ENCODE data around the gene CD48. TPM values are rescaled to one million over a fixed set of nuclear protein-coding genes. Genes with fewer than 3 reads are reported as not detected.

The CD48 gene
- total and polyA plus RNA-seq, 4 donors = 2.5 to 10.0 (median 5.1) TPM

DNA sequence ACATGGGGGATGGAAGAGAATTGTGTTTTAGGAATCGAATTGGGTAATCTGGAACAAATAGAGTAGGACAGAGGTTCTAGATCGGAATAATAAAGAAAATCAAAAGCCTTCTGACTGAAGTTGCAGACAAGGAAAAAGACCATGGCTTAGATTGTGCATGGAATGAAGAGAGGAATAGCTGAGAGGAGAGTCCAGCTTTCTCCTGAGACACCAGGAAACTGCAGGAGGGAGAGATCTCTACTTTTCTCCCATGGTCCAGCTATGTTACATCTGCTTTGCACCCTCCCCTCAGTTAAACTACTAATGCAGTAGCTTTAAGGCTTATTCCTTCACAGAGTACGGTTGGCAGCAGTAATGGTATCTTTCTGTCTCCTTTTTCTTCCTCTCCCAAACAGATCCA lies 40.8 kb upstream of the CD48 start:
- Histone ChIP-seq H3K27me3 (ENCODE audit: control insufficient read depth in 4 of 4, insufficient read depth in 4 of 4, low read length in 3 of 4) (no peaks in the 10 kb centered on the region), H3K9ac (ENCODE audit: low read depth in 1 of 2, low read length in 2 of 2) (no peak overlapping the region), H3K27ac (ENCODE audit: low read depth in 1 of 2, low read length in 2 of 2) (no peak overlapping the region), H3K4me3 (ENCODE audit: low read depth in 1 of 3, low read length in 3 of 3) (no peak overlapping the region), H3K9me3 (ENCODE audit: control insufficient read depth in 4 of 4, low read length in 3 of 4) (no peaks in the 10 kb centered on the region), H3K36me3 (ENCODE audit: control insufficient read depth in 4 of 4, insufficient read depth in 3 of 4, low read depth in 1 of 4, low read length in 3 of 4) (no peaks in the 10 kb centered on the region), H3K4me1 (ENCODE audit: control insufficient read depth in 4 of 4, insufficient read depth in 4 of 4, low read length in 3 of 4) (no peaks in the 10 kb centered on the region)
- TF ChIP-seq, protein P1, sequence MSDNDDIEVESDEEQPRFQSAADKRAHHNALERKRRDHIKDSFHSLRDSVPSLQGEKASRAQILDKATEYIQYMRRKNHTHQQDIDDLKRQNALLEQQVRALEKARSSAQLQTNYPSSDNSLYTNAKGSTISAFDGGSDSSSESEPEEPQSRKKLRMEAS (IDR thresholded peaks at IDR 0.05) = no peak
- TF ChIP-seq NR2F2 (IDR thresholded peaks at IDR 0.05) = no peak
- TF ChIP-seq, protein P2, sequence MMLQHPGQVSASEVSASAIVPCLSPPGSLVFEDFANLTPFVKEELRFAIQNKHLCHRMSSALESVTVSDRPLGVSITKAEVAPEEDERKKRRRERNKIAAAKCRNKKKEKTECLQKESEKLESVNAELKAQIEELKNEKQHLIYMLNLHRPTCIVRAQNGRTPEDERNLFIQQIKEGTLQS (IDR thresholded peaks at IDR 0.05) = no peak
- TF ChIP-seq RAD21 (IDR thresholded peaks at IDR 0.05) = no peak
- TF ChIP-seq RXRA (IDR thresholded peaks at IDR 0.05) = no peak
- no peak for TF ChIP-seq HNF4A (conservative IDR thresholded peaks at IDR 0.05)
- no peak for TF ChIP-seq FOXA2 (IDR thresholded peaks at IDR 0.05)
- no peak for TF ChIP-seq EGR1 (IDR thresholded peaks at IDR 0.05; ENCODE audit: low read depth in 2 of 2)
- TF ChIP-seq, protein P3, sequence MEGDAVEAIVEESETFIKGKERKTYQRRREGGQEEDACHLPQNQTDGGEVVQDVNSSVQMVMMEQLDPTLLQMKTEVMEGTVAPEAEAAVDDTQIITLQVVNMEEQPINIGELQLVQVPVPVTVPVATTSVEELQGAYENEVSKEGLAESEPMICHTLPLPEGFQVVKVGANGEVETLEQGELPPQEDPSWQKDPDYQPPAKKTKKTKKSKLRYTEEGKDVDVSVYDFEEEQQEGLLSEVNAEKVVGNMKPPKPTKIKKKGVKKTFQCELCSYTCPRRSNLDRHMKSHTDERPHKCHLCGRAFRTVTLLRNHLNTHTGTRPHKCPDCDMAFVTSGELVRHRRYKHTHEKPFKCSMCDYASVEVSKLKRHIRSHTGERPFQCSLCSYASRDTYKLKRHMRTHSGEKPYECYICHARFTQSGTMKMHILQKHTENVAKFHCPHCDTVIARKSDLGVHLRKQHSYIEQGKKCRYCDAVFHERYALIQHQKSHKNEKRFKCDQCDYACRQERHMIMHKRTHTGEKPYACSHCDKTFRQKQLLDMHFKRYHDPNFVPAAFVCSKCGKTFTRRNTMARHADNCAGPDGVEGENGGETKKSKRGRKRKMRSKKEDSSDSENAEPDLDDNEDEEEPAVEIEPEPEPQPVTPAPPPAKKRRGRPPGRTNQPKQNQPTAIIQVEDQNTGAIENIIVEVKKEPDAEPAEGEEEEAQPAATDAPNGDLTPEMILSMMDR (IDR thresholded peaks at IDR 0.05; ENCODE audit: low read depth, low read length, missing input control) = no peak
- no peak for DNase-seq (ENCODE audit: low spot score)
- WGBS = 71% methylated on average over 3 of the region's 3 CpGs

DNA sequence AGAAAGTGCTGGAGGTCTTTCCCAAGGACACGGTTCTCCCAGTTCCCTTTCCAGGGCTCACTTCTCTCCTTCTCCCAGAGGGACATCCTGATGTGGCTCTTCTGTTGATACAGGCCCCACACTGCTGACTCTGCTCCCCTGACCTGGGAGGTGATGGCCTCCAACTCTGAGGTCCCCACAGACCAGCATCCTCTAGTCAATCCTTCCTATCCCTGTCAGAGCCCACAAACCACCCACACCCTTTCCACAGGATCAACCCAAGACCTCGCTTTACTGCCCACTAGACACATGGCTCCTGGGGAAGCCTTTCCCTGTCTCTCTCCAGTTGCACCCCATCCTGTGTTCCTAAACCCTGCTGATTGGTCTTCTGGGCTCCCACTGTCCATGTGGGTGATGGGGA lies 39.0 kb upstream of the CD48 start:
- DNase-seq (ENCODE audit: low spot score) = no peak
- H3K27me3 ChIP-seq (ENCODE audit: control insufficient read depth in 4 of 4, insufficient read depth in 4 of 4, low read length in 3 of 4) = no peaks in the 10 kb centered on the region
- H3K4me3 ChIP-seq (ENCODE audit: low read depth in 1 of 3, low read length in 3 of 3) = no peak overlapping the region
- no peak overlapping the region for H3K9ac ChIP-seq (ENCODE audit: low read depth in 1 of 2, low read length in 2 of 2)
- whole genome bisulfite sequencing = 82% methylated on average over 2 of the region's 2 CpGs
- H3K27ac ChIP-seq (ENCODE audit: low read depth in 1 of 2, low read length in 2 of 2) = no peak overlapping the region
- no peaks in the 10 kb centered on the region for H3K4me1 ChIP-seq (ENCODE audit: control insufficient read depth in 4 of 4, insufficient read depth in 4 of 4, low read length in 3 of 4)
- H3K9me3 ChIP-seq (ENCODE audit: control insufficient read depth in 4 of 4, low read length in 3 of 4) = no peaks in the 10 kb centered on the region
- no peaks in the 10 kb centered on the region for H3K36me3 ChIP-seq (ENCODE audit: control insufficient read depth in 4 of 4, insufficient read depth in 3 of 4, low read depth in 1 of 4, low read length in 3 of 4)
- TF ChIP-seq, protein P4, sequence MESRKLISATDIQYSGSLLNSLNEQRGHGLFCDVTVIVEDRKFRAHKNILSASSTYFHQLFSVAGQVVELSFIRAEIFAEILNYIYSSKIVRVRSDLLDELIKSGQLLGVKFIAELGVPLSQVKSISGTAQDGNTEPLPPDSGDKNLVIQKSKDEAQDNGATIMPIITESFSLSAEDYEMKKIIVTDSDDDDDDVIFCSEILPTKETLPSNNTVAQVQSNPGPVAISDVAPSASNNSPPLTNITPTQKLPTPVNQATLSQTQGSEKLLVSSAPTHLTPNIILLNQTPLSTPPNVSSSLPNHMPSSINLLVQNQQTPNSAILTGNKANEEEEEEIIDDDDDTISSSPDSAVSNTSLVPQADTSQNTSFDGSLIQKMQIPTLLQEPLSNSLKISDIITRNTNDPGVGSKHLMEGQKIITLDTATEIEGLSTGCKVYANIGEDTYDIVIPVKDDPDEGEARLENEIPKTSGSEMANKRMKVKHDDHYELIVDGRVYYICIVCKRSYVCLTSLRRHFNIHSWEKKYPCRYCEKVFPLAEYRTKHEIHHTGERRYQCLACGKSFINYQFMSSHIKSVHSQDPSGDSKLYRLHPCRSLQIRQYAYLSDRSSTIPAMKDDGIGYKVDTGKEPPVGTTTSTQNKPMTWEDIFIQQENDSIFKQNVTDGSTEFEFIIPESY (IDR thresholded peaks at IDR 0.05) = no peak
- no peak for TF ChIP-seq HNF4A (conservative IDR thresholded peaks at IDR 0.05)
- TF ChIP-seq FOXA1 (IDR thresholded peaks at IDR 0.05) = no peak
- TF ChIP-seq RAD21 (IDR thresholded peaks at IDR 0.05) = no peak
- TF ChIP-seq JUND (IDR thresholded peaks at IDR 0.05) = no peak
- TF ChIP-seq, protein P1 (IDR thresholded peaks at IDR 0.05) = no peak
- no peak for TF ChIP-seq RXRA (IDR thresholded peaks at IDR 0.05)
- TF ChIP-seq, protein P2 (IDR thresholded peaks at IDR 0.05) = no peak
- TF ChIP-seq, protein P5, sequence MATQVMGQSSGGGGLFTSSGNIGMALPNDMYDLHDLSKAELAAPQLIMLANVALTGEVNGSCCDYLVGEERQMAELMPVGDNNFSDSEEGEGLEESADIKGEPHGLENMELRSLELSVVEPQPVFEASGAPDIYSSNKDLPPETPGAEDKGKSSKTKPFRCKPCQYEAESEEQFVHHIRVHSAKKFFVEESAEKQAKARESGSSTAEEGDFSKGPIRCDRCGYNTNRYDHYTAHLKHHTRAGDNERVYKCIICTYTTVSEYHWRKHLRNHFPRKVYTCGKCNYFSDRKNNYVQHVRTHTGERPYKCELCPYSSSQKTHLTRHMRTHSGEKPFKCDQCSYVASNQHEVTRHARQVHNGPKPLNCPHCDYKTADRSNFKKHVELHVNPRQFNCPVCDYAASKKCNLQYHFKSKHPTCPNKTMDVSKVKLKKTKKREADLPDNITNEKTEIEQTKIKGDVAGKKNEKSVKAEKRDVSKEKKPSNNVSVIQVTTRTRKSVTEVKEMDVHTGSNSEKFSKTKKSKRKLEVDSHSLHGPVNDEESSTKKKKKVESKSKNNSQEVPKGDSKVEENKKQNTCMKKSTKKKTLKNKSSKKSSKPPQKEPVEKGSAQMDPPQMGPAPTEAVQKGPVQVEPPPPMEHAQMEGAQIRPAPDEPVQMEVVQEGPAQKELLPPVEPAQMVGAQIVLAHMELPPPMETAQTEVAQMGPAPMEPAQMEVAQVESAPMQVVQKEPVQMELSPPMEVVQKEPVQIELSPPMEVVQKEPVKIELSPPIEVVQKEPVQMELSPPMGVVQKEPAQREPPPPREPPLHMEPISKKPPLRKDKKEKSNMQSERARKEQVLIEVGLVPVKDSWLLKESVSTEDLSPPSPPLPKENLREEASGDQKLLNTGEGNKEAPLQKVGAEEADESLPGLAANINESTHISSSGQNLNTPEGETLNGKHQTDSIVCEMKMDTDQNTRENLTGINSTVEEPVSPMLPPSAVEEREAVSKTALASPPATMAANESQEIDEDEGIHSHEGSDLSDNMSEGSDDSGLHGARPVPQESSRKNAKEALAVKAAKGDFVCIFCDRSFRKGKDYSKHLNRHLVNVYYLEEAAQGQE (IDR thresholded peaks at IDR 0.05) = no peak
- no peak for TF ChIP-seq TAF1 (conservative IDR thresholded peaks at IDR 0.05)
- no peak for TF ChIP-seq NR2F2 (IDR thresholded peaks at IDR 0.05)
- no peak for TF ChIP-seq FOXA2 (IDR thresholded peaks at IDR 0.05)
- TF ChIP-seq YY1 (IDR thresholded peaks at IDR 0.05) = no peak
- no peak for TF ChIP-seq GABPA (IDR thresholded peaks at IDR 0.05 in 1 of 2, conservative IDR thresholded peaks at IDR 0.05 in 1 of 2)

Data from liver (tissue), 9 donors.